GM12878 (cell line): ENCODE data around the gene NT5DC4.

Experiments
- ATF3 ChIP-seq: IDR thresholded peaks from 2 replicates; pipeline ENCODE4 v1.6.1; 2011; ENCODE audit warnings: low read depth, mild to moderate bottlenecking, low read length, moderate library complexity, borderline replicate concordance; ENCODE audit errors: extremely low read depth
- ATF7 ChIP-seq: fragments of 450-650 bp; IDR thresholded peaks from 2 replicates; pipeline ENCODE4 v1.6.1; 2016; ENCODE audit warnings: low read depth, mild to moderate bottlenecking
- BCL3 ChIP-seq: IDR thresholded peaks from 2 replicates; pipeline ENCODE4 v1.6.1; 2011; ENCODE audit warnings: borderline replicate concordance, low read depth, mild to moderate bottlenecking, moderate library complexity, low read length; ENCODE audit not compliant: insufficient read depth, poor library complexity, severe bottlenecking
- BCLAF1 ChIP-seq: fragments of 450-650 bp; IDR thresholded peaks from 2 replicates; pipeline ENCODE4 v1.6.1; 2017; ENCODE audit warnings: antibody characterized with exemption, mild to moderate bottlenecking, moderate library complexity
- CBFB ChIP-seq: IDR thresholded peaks from 2 replicates; pipeline ENCODE4 v1.6.1; 2016; ENCODE audit warnings: antibody characterized with exemption, low read depth
- CTCF ChIP-seq, 3 experiments: IDR thresholded peaks in 2 of 3; conservative IDR thresholded peaks in 1 of 3; 2 replicates each; pipeline ENCODE4 v1.5.1; 2011; ENCODE audit warnings: low read depth in 3 of 3, low read length in 3 of 3, mild to moderate bottlenecking in 3 of 3, control low read depth in 2 of 3, moderate library complexity in 2 of 3, inconsistent platforms in 1 of 3, mixed read lengths in 1 of 3; ENCODE audit not compliant: control insufficient read depth in 2 of 3, insufficient read depth in 1 of 3; ENCODE audit errors: extremely low read depth in 1 of 3
- E4F1 ChIP-seq: fragments of 450-650 bp; IDR thresholded peaks from 2 replicates; pipeline ENCODE4 v1.6.1; 2018; ENCODE audit warnings: borderline replicate concordance, mild to moderate bottlenecking; ENCODE audit not compliant: partially characterized antibody
- NFYB ChIP-seq: IDR thresholded peaks from 2 replicates; pipeline ENCODE4 v1.6.1; 2011; ENCODE audit warnings: low read depth, mild to moderate bottlenecking, low read length, improper control_type of control experiment, moderate library complexity; ENCODE audit not compliant: insufficient read depth
- NR2C2 ChIP-seq: IDR thresholded peaks from 2 replicates; pipeline ENCODE4 v1.6.1; 2011; ENCODE audit warnings: borderline replicate concordance, low read depth; ENCODE audit not compliant: control insufficient read depth, insufficient read length
- POLR2A ChIP-seq: IDR thresholded peaks from 2 replicates; pipeline ENCODE4 v1.6.1; 2011; ENCODE audit warnings: low read depth, mild to moderate bottlenecking, low read length
- SMC3 ChIP-seq: IDR thresholded peaks from 2 replicates; pipeline ENCODE4 v1.6.1; 2011; ENCODE audit warnings: low read length, improper control_type of control experiment, borderline replicate concordance
- SUZ12 ChIP-seq: fragments of 200-600 bp; sonication (generic); IDR thresholded peaks from one replicate; pipeline ENCODE4 v1.6.1; 2018; ENCODE audit warnings: antibody characterized with exemption, mild to moderate bottlenecking; ENCODE audit not compliant: unreplicated experiment
- ZBTB11 ChIP-seq: fragments of 450-650 bp; formaldehyde crosslinking; IDR thresholded peaks from 2 replicates; pipeline ENCODE4 v1.5.0; 2022; ENCODE audit warnings: mild to moderate bottlenecking, missing genetic modification characterization

- no peak for TF ChIP-seq SUZ12
- TF ChIP-seq CTCF (IDR thresholded peaks at IDR 0.05 in 2 of 3, conservative IDR thresholded peaks at IDR 0.05 in 1 of 3; ENCODE audit: control insufficient read depth in 2 of 3, extremely low read depth in 1 of 3, insufficient read depth in 1 of 3, low read depth in 3 of 3, low read length in 3 of 3) = no peak
- no peak for TF ChIP-seq ATF7
- no peak for TF ChIP-seq NFYB
- no peak for TF ChIP-seq CBFB
- no peak for TF ChIP-seq BCL3
- TF ChIP-seq ATF3 = no peak
- no peak for TF ChIP-seq BCLAF1
- TF ChIP-seq SMC3 = no peak
- no peak for TF ChIP-seq ZBTB11 (CRISPR knock-in tag)
- TF ChIP-seq POLR2A = no peak
- TF ChIP-seq E4F1 = no peak
- no peak for TF ChIP-seq NR2C2
Observed at GRCh38 chr2:112713585-112713925, 7.3 kb upstream of the NT5DC4 start.
